BJ (cell line): ENCODE results near the gene ELF4. TPM values are rescaled to one million over a fixed set of nuclear protein-coding genes. Genes with fewer than 3 reads are reported as not detected.

Experiments used
- CTCF ChIA-PET: fragments of 350-600 bp; formaldehyde crosslinking; extraction: SDS; loops from one replicate; lab custom pipeline; 2021; ENCODE audit warnings: antibody characterized with exemption, inconsistent platforms; lab: Yijun Ruan, JAX
- POLR2A ChIA-PET: fragments of 300-600 bp; sonication (Branson Sonifier 250); formaldehyde crosslinking; extraction: SDS; loops from one replicate; lab custom pipeline; 2021; ENCODE audit warnings: antibody characterized with exemption; lab: Charles Lee
- DNase-seq: peaks from one replicate; pipeline ENCODE4 v3.0.0-alpha.2; 2011; ENCODE audit warnings: low read depth
- H3K27me3 ChIP-seq: 2 replicates; pipeline ENCODE4 v1.6.0; 2011; ENCODE audit warnings: low read length; ENCODE audit not compliant: control insufficient read depth, insufficient read depth
- H3K36me3 ChIP-seq: 2 replicates; pipeline ENCODE4 v1.5.1; 2011; ENCODE audit warnings: low read length; ENCODE audit not compliant: control insufficient read depth, insufficient read depth
- H3K4me3 ChIP-seq: 2 replicates; pipeline ENCODE4 v1.5.1; 2011; ENCODE audit warnings: low read depth, mild to moderate bottlenecking, control low read depth, low read length
- polyA plus RNA-seq: library from polyadenylated mRNA; depleted of rRNA; stranded (reverse); fragments of >200 nt; gene quantifications from 2 replicates; pipeline ENCODE4 v1.2.3, GENCODE V29; 2011
- TF ChIP-seq, protein P1 (sequence below): IDR thresholded peaks from 2 replicates; pipeline ENCODE4 v1.5.1; 2011; ENCODE audit warnings: low read depth, mild to moderate bottlenecking, control low read depth, inconsistent platforms, low read length, moderate library complexity; ENCODE audit not compliant: insufficient read depth

Gene ELF4
- polyA plus RNA-seq, 1 experiment: 31.1 TPM

DNA sequence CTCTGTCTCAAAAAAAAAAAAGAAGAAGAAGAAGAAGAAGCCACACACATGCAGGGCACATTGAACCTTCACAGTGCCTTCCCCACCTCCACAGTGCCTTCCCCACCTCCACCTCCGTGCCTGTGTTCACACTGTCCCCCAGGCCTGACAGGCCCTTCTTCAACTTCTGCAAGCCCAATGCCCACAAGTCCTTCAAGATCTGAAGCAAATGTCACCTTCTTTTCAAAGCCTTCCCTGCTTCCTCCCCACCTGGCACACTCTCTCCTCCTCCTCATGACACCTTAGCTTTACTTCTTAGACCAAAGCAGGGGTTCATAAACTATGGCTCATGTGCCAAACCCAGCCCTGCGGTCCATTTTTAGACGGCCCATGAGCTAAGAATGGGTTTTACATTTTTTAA, 19.9 kb downstream of the ELF4 start:
- TF ChIP-seq, protein P1, sequence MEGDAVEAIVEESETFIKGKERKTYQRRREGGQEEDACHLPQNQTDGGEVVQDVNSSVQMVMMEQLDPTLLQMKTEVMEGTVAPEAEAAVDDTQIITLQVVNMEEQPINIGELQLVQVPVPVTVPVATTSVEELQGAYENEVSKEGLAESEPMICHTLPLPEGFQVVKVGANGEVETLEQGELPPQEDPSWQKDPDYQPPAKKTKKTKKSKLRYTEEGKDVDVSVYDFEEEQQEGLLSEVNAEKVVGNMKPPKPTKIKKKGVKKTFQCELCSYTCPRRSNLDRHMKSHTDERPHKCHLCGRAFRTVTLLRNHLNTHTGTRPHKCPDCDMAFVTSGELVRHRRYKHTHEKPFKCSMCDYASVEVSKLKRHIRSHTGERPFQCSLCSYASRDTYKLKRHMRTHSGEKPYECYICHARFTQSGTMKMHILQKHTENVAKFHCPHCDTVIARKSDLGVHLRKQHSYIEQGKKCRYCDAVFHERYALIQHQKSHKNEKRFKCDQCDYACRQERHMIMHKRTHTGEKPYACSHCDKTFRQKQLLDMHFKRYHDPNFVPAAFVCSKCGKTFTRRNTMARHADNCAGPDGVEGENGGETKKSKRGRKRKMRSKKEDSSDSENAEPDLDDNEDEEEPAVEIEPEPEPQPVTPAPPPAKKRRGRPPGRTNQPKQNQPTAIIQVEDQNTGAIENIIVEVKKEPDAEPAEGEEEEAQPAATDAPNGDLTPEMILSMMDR: no peak
- CTCF ChIA-PET: no interaction called here
- DNase-seq: no peak
- H3K27me3 ChIP-seq: no peaks in the 10 kb centered on the region
- POLR2A ChIA-PET: no interaction called here
- no peaks in the 10 kb centered on the region for H3K36me3 ChIP-seq
- no peak overlapping the region for H3K4me3 ChIP-seq

DNA sequence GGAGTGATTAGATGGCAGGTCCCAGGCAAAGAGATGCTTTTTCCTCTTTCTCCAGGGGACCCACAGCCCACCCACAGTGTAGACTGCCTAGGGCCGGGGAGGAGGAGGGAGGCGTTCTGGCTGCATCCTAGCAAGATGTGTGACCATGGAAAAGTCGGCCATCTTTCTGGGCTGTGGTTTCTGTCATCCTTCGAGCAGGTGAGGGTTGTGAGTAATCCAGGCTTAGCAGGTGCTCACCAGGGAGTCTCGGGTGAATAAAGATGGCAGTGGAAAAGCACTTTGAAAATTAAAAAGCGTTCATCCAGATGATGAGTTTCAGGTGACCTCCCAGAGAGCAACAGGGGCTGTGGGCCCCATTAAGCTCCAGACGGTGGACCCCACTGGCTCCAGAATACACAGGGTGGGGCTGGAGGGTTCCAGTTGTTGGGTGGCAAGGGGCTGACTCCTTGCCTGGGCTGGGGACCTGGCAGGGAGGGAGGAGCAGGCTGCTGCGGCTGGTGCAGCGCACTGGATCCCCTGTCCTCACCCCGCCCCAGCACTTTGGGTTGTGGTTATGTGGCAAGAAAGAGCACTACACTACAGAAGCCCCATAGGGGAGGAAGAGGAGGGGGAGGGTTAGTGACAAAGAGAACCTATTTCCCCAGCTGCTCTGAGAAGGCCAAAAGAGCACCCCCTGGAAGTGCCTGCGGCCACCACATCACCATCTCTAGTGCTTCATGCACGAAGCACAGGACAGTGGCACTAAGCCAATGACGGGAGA, 23.7 kb downstream of the ELF4 start:
- Histone ChIP-seq H3K4me3 (no peak overlapping the region), H3K27me3 (no peaks in the 10 kb centered on the region), H3K36me3 (no peaks in the 10 kb centered on the region)
- ChIA-PET CTCF (interaction anchor here (3.9 kb wide), 1 partner anchor 33 kb away, joined by 13 read pairs; no protein-coding TSS in a partner anchor), POLR2A (interaction anchor here (0.6 kb wide), 1 partner anchor 12 kb away, joined by 3 read pairs; no protein-coding TSS in a partner anchor)
- DNase-seq: no peak
- TF ChIP-seq, protein P1: no peak

DNA sequence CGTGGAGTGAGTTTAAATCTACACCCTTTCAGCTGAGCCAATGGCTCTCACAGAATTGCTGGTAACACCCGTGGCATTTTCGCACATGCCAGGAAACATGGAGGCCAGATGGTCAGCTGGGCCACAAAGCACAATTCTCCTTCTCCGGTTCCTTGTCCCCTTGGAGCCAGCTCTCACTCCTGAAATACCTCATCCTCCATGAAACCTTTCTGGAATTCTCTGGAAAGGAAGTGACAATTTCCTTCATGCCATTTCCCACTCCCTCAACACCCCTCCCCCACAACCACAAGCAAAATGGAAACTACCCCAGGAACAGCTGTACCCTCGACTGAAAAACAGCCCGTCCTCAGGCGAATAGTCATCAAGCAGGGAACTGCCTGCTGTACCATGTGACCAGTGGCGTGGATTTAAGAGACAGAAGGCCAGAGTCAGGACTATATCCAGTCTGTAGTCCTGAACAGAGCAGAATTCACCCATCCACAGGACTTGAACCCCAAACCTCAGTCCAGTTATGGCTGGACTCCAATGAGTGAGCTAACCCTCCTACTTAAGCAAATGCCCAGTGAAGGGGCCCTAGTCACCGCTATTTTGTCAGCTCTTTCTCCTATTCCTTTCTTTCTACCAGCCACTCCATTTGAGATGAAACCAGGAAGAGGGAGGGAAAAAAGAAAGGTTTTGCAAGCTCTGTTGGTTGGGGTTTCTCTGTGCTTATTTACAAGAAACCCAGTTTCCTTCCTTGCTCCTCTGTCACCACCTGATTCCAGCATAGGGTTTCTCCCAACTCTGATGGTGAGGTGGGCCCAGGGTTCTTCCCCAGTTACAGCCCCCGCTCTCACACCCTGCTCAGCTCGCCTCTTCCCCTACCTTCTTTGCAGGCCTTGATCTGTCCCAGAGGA, 24.5 kb downstream of the ELF4 start:
- Histone ChIP-seq H3K27me3 (no peaks in the 10 kb centered on the region), H3K36me3 (no peaks in the 10 kb centered on the region; the same call in 1 of the 2 replicates), H3K4me3 (no peak overlapping the region)
- TF ChIP-seq, protein P1: no peak
- ChIA-PET CTCF (interaction anchor here (0.8 to 3.9 kb wide), 2 partner anchors 16 to 34 kb away, joined by 4 to 13 read pairs; no protein-coding TSS in a partner anchor), POLR2A (no interaction called here)
- no peak for DNase-seq

DNA sequence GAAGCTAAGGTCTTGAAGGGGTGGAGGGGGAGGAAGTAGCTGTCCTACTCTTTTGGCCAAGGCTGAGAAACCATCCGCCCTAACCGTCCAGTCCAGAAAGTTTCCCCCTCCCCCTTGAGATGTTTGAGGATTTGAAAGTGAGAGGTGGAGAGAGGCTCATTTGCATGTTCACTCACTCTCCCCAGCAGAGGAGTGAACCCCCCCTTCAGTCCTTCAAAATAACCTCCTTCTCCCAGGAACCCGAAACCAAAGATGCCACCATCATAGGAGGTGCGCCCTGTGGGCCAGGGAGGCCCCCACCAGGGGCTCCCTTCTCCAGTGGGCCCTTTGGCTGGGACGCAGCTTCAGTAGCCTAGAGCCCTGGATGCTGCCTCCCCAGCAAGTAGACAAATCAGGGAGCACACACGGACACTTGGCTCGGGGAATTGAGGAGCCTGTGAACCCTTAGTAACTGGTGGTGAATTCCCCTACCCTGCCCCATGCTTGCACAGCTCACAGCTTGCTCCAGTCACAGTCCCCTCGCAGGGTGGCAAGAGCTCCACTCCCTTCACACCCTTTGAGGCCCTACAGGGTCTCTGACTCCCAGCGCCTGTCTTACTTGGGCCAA, 25.6 kb downstream of the ELF4 start:
- Histone ChIP-seq H3K4me3 (no peak overlapping the region), H3K27me3 (no peaks in the 10 kb centered on the region), H3K36me3 (no peaks in the 10 kb centered on the region; the same call in 1 of the 2 replicates)
- CTCF ChIA-PET: interaction anchor here (0.7 to 3.9 kb wide), 3 partner anchors 10 to 35 kb away, joined by 3 to 13 read pairs (median 4); no protein-coding TSS in a partner anchor
- TF ChIP-seq, protein P1: no peak
- no peak for DNase-seq
- POLR2A ChIA-PET: no interaction called here
